ENCODE measurements around the gene GGCT. TPM values are rescaled to one million over a fixed set of nuclear protein-coding genes. Genes with fewer than 3 reads are reported as not detected.

The GGCT gene
- total RNA-seq, 1 experiment from 2014 or later = 67.6 TPM

GRCh38 chr7:30458311-30458710 is 46.3 kb downstream of the GGCT start:
- Histone ChIP-seq H3K4me2 (ENCODE audit: low read length) (no peak overlapping the region), H3K9ac (ENCODE audit: low read length) (no peak overlapping the region), H3K4me1 (ENCODE audit: insufficient read depth, low read length) (peaks cover 10% of the 10 kb centered on the region), H3K36me3 (ENCODE audit: low read depth, low read length) (no peaks in the 10 kb centered on the region), H2AFZ (ENCODE audit: low read length) (no peak overlapping the region), H3K9me3 (ENCODE audit: low read length) (no peaks in the 10 kb centered on the region), H3K79me2 (ENCODE audit: low read length) (no peaks in the 10 kb centered on the region), H3K27me3 (ENCODE audit: low read length) (no peaks in the 10 kb centered on the region), H3K9me2 (replicated peaks; ENCODE audit: low read length) (no peaks in the 10 kb centered on the region), H3F3A (ENCODE audit: low read length, unreplicated experiment) (no peaks in the 10 kb centered on the region), H4K20me1 (ENCODE audit: low read length) (no peaks in the 10 kb centered on the region), H3K27ac (ENCODE audit: low read length) (no peak overlapping the region), H3K4me3 (ENCODE audit: low read length) (no peak overlapping the region)
- TF ChIP-seq EZH2 (IDR thresholded peaks at IDR 0.05; ENCODE audit: low read length, unreplicated experiment) = no peak
- ChIA-PET POLR2A (ENCODE audit: unreplicated experiment) (no interaction called here), CTCF (no interaction called here)
- BruUV-seq (replicated peaks) = no TSS peak
- DNase-seq = no peak
- intact Hi-C loops (cut with micrococcal nuclease) = no loop called here
- no peak for ATAC-seq

GRCh38 chr7:30453921-30454320 is 50.7 kb downstream of the GGCT start:
- ATAC-seq = no peak
- H2AFZ ChIP-seq (ENCODE audit: low read length) = no peak overlapping the region

GRCh38 chr7:30453016-30453415 is 51.6 kb downstream of the GGCT start:
- ATAC-seq (no peak), DNase-seq (no peak)
- no peaks in the 10 kb centered on the region for H3K9me3 ChIP-seq (ENCODE audit: low read length)
- ChIA-PET POLR2A (ENCODE audit: unreplicated experiment) (no interaction called here), CTCF (no interaction called here)
- H3K4me1 ChIP-seq (ENCODE audit: insufficient read depth, low read length) = no peaks in the 10 kb centered on the region
- no peak overlapping the region for H3K9ac ChIP-seq (ENCODE audit: low read length)
- intact Hi-C loops (cut with micrococcal nuclease) = no loop called here
- H3K27ac ChIP-seq (ENCODE audit: low read length) = no peak overlapping the region
- no TSS peak for BruUV-seq (replicated peaks)
- no peaks in the 10 kb centered on the region for H3K79me2 ChIP-seq (ENCODE audit: low read length)
- TF ChIP-seq CTCF (conservative IDR thresholded peaks at IDR 0.05; ENCODE audit: low read depth, low read length) (no peak), EZH2phosphoT487 (IDR thresholded peaks at IDR 0.05; ENCODE audit: borderline replicate concordance, low read length) (no peak), EZH2 (IDR thresholded peaks at IDR 0.05; ENCODE audit: low read length, unreplicated experiment) (no peak)
- no peaks in the 10 kb centered on the region for H3K9me2 ChIP-seq (replicated peaks; ENCODE audit: low read length)
- no peak overlapping the region for H3K4me2 ChIP-seq (ENCODE audit: low read length)
- H2AFZ ChIP-seq (ENCODE audit: low read length) = no peak overlapping the region
- H3K27me3 ChIP-seq (ENCODE audit: low read length) = no peaks in the 10 kb centered on the region
- H3K36me3 ChIP-seq (ENCODE audit: low read depth, low read length) = no peaks in the 10 kb centered on the region
- no peaks in the 10 kb centered on the region for H4K20me1 ChIP-seq (ENCODE audit: low read length)
- H3K4me3 ChIP-seq (ENCODE audit: low read length) = no peak overlapping the region
- no peaks in the 10 kb centered on the region for H3F3A ChIP-seq (ENCODE audit: low read length, unreplicated experiment)

More at GRCh38 chr7:30453921-30454320, 50.7 kb downstream of the GGCT start:
- Histone ChIP-seq H3F3A (ENCODE audit: low read length, unreplicated experiment) (no peaks in the 10 kb centered on the region), H4K20me1 (ENCODE audit: low read length) (no peaks in the 10 kb centered on the region), H3K9me2 (replicated peaks; ENCODE audit: low read length) (no peaks in the 10 kb centered on the region), H3K36me3 (ENCODE audit: low read depth, low read length) (no peaks in the 10 kb centered on the region), H3K79me2 (ENCODE audit: low read length) (no peaks in the 10 kb centered on the region), H3K9ac (ENCODE audit: low read length) (no peak overlapping the region), H3K4me2 (ENCODE audit: low read length) (no peak overlapping the region), H3K9me3 (ENCODE audit: low read length) (no peaks in the 10 kb centered on the region), H3K4me1 (ENCODE audit: insufficient read depth, low read length) (no peaks in the 10 kb centered on the region), H3K27ac (ENCODE audit: low read length) (no peak overlapping the region), H3K27me3 (ENCODE audit: low read length) (no peaks in the 10 kb centered on the region), H3K4me3 (ENCODE audit: low read length) (no peak overlapping the region)
- intact Hi-C loops (cut with micrococcal nuclease) = no loop called here
- ChIA-PET POLR2A (ENCODE audit: unreplicated experiment) (no interaction called here), CTCF (no interaction called here)
- DNase-seq = no peak
- no peak for TF ChIP-seq EZH2 (IDR thresholded peaks at IDR 0.05; ENCODE audit: low read length, unreplicated experiment)
- no peak for TF ChIP-seq CTCF (conservative IDR thresholded peaks at IDR 0.05; ENCODE audit: low read depth, low read length)
- TF ChIP-seq EZH2phosphoT487 (IDR thresholded peaks at IDR 0.05; ENCODE audit: borderline replicate concordance, low read length) = no peak
- BruUV-seq (replicated peaks) = no TSS peak
